Measurements from ENCODE around the gene KRTAP5-2. TPM values are rescaled to one million over a fixed set of nuclear protein-coding genes. Genes with fewer than 3 reads are reported as not detected.
"Not testable (repeated sequence)": the region's sequence is repeated elsewhere in the genome, so short reads cannot be mapped to it uniquely, and the experiment has no call there.

Gene KRTAP5-2
- total and polyA plus RNA-seq, 9 of the 15 experiments (the other 6 are each of a cell fraction or from before 2014, with no cell fraction given): not detected

DNA sequence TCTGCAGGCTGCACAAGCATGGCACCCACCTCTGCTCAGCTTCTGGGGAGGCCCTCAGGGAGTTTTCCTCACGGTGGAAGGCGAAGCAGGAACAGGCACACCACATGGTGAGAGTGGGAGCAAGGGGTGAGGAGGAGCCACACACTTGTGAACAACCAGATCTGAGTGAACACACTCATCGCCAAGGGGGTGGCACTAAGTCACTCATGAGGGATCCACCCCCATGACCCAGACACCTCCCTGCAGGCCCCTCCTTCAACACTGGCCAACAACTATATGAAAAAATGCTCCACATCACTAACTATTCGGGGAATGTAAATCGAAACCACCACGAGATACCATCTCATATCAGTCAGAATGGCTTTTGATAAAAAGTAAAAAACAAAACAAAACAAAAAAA is 722 bp upstream of the KRTAP5-2 start:
- WGBS (ENCODE audit: insufficient coverage, low coverage, missing lambda C conversion rate): 0% methylated on average over 6 of the region's 6 CpGs
- no peaks in the 10 kb centered on the region for H3K36me3 ChIP-seq (ENCODE audit: control insufficient read depth, insufficient read depth, low read length)
- CTCF ChIA-PET (ENCODE audit: low intra/inter-chr PET ratio): no interaction called here
- DNase-seq (ENCODE audit: extremely low read depth in 1 of 4, low spot score in 3 of 4) (no peak), ATAC-seq (no peak), FAIRE-seq (no peak)
- no peak overlapping the region for H2AFZ ChIP-seq (ENCODE audit: low read depth, low read length)
- BruUV-seq (replicated peaks): no TSS peak
- POLR2A ChIA-PET: no interaction called here
- intact Hi-C loops (cut with micrococcal nuclease): no loop called here
- H3K9me1 ChIP-seq (ENCODE audit: control insufficient read depth, insufficient read depth, low read length): no peaks in the 10 kb centered on the region
- no peaks in the 10 kb centered on the region for H3K9me3 ChIP-seq (replicated peaks; ENCODE audit: control insufficient read depth, insufficient read depth, low read depth, low read length)
- no peaks in the 10 kb centered on the region for H3K79me2 ChIP-seq (ENCODE audit: control insufficient read depth, insufficient read depth, low read length)
- no peak overlapping the region for H3K27ac ChIP-seq (ENCODE audit: extremely low read depth, low read depth, low read length)
- H3K4me1 ChIP-seq (replicated peaks in 1 of 2; ENCODE audit: control insufficient read depth in 2 of 2, insufficient read depth in 2 of 2, low read length in 2 of 2): no peaks in the 10 kb centered on the region
- H3K9ac ChIP-seq (ENCODE audit: insufficient read depth in 1 of 2, low read depth in 2 of 2, low read length in 2 of 2): no peak overlapping the region
- in situ Hi-C loops (cut with MboI): no loop called here
- no peak overlapping the region for H3K4me2 ChIP-seq (ENCODE audit: insufficient read depth, low read length)
- no peak for TF ChIP-seq RFX7 (CRISPR knock-in tag; IDR thresholded peaks at IDR 0.05)
- TF ChIP-seq HDAC8 (tag; IDR thresholded peaks at IDR 0.05): no peak
- no peak for TF ChIP-seq KDM1A (IDR thresholded peaks at IDR 0.05)
- no peak for TF ChIP-seq CBX2 (IDR thresholded peaks at IDR 0.05; ENCODE audit: insufficient read depth, low read length, poor library complexity, severe bottlenecking)
- TF ChIP-seq SRF (CRISPR knock-in tag; IDR thresholded peaks at IDR 0.05): no peak
- TF ChIP-seq, protein P1, sequence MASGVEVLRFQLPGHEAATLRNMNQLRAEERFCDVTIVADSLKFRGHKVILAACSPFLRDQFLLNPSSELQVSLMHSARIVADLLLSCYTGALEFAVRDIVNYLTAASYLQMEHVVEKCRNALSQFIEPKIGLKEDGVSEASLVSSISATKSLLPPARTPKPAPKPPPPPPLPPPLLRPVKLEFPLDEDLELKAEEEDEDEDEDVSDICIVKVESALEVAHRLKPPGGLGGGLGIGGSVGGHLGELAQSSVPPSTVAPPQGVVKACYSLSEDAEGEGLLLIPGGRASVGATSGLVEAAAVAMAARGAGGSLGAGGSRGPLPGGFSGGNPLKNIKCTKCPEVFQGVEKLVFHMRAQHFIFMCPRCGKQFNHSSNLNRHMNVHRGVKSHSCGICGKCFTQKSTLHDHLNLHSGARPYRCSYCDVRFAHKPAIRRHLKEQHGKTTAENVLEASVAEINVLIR (CRISPR knock-in tag; IDR thresholded peaks at IDR 0.05): no peak
- no peak for TF ChIP-seq NFE2L1 (tag; IDR thresholded peaks at IDR 0.05; ENCODE audit: borderline replicate concordance, low read depth)
- TF ChIP-seq SIN3A (IDR thresholded peaks at IDR 0.05; ENCODE audit: borderline replicate concordance in 2 of 2, control insufficient read depth in 1 of 2, low read depth in 2 of 2, low read length in 2 of 2): no peak
- no peak for TF ChIP-seq RBM39 (optimal IDR thresholded peaks at IDR 0.05; ENCODE audit: low read depth, low read length)
- no peak for TF ChIP-seq ZNF12 (CRISPR knock-in tag; IDR thresholded peaks at IDR 0.05)
- TF ChIP-seq SMAD4 (CRISPR knock-in tag; conservative IDR thresholded peaks at IDR 0.05): no peak
- TF ChIP-seq PRMT5 (CRISPR knock-in tag; IDR thresholded peaks at IDR 0.05): no peak
- TF ChIP-seq KDM2B (CRISPR knock-in tag; IDR thresholded peaks at IDR 0.05): no peak
- TF ChIP-seq XRCC4 (IDR thresholded peaks at IDR 0.05; ENCODE audit: extremely low read depth, insufficient read depth, insufficient read length): no peak
- TF ChIP-seq, protein P2, sequence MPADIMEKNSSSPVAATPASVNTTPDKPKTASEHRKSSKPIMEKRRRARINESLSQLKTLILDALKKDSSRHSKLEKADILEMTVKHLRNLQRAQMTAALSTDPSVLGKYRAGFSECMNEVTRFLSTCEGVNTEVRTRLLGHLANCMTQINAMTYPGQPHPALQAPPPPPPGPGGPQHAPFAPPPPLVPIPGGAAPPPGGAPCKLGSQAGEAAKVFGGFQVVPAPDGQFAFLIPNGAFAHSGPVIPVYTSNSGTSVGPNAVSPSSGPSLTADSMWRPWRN (IDR thresholded peaks at IDR 0.05; ENCODE audit: low read depth): no peak
- peaks cover 7 to 27% of the 10 kb centered on the region in 2 experiments; a peak in 3 of 5 replicates for H3K27me3 ChIP-seq (ENCODE audit: control insufficient read depth in 2 of 2, insufficient read depth in 2 of 2, low read length in 2 of 2)
- no peak overlapping the region for H3K4me3 ChIP-seq
- peaks cover 4% of the 10 kb centered on the region; the same call in 1 of the 2 replicates for H4K20me1 ChIP-seq (replicated peaks; ENCODE audit: control insufficient read depth, insufficient read depth, low read length)

DNA sequence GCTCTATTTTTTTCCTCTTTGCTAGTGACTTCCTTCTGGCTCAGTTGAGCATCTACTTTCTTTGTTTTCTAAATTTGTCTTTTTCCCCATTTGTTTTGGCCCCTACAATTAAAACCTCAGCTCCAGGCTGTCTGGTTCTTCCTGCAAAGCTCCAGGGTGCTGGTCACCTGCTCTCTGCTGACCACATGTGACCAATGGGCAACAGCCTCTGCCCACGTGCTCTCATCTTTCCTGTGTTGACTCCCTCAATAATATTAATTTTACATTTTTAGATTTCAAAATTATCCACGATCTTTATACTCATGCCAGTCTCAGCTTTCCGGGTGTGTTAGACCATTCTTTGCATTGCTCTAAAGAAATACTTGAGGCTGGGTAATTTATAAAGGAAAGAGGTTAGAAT is 312 bp upstream of the KRTAP5-2 start:
- H3K79me2 ChIP-seq (ENCODE audit: control insufficient read depth, insufficient read depth, low read length); DNase-seq (ENCODE audit: extremely low read depth in 1 of 4, low spot score in 3 of 4); H3K9me3 ChIP-seq (replicated peaks; ENCODE audit: control insufficient read depth, insufficient read depth, low read depth, low read length); H3K9ac ChIP-seq (ENCODE audit: insufficient read depth in 1 of 2, low read depth in 2 of 2, low read length in 2 of 2); H3K4me3 ChIP-seq; POLR2A ChIA-PET; H3K36me3 ChIP-seq (ENCODE audit: control insufficient read depth, insufficient read depth, low read length); CTCF ChIA-PET (ENCODE audit: low intra/inter-chr PET ratio); H3K4me1 ChIP-seq (replicated peaks in 1 of 2; ENCODE audit: control insufficient read depth in 2 of 2, insufficient read depth in 2 of 2, low read length in 2 of 2); H2AFZ ChIP-seq (ENCODE audit: low read depth, low read length); H3K4me2 ChIP-seq (ENCODE audit: insufficient read depth, low read length); intact Hi-C loops (cut with micrococcal nuclease); H4K20me1 ChIP-seq (replicated peaks; ENCODE audit: control insufficient read depth, insufficient read depth, low read length); BruUV-seq (replicated peaks); in situ Hi-C loops (cut with MboI); H3K27ac ChIP-seq (ENCODE audit: extremely low read depth, low read depth, low read length); ATAC-seq; H3K9me1 ChIP-seq (ENCODE audit: control insufficient read depth, insufficient read depth, low read length); FAIRE-seq: not testable (repeated sequence)
- peaks cover 7 to 23% of the 10 kb centered on the region in 2 experiments; a peak in 3 of 5 replicates for H3K27me3 ChIP-seq (ENCODE audit: control insufficient read depth in 2 of 2, insufficient read depth in 2 of 2, low read length in 2 of 2)
- 0% methylated on average over 3 of the region's 3 CpGs for WGBS (ENCODE audit: insufficient coverage, low coverage, missing lambda C conversion rate)

Measured in K562 (cell line).